GM23248 (cell line): ENCODE results near the gene DYNC2LI1.

Experiments
- EZH2 ChIP-seq: fragments of 200-600 bp; sonication (generic); IDR thresholded peaks from 2 replicates; pipeline ENCODE4 v1.6.1; 2018; ENCODE audit warnings: antibody characterized with exemption, mild to moderate bottlenecking; ENCODE audit not compliant: insufficient read depth, poor library complexity, severe bottlenecking
- EZH2phosphoT487 ChIP-seq: fragments of 200-600 bp; sonication (generic); IDR thresholded peaks from 2 replicates; pipeline ENCODE4 v1.6.1; 2018; ENCODE audit warnings: antibody characterized with exemption, moderate library complexity, mild to moderate bottlenecking, low read depth; ENCODE audit not compliant: insufficient read depth

GRCh38 chr2:43823751-43824150, 49.9 kb downstream of the DYNC2LI1 start:
- TF ChIP-seq EZH2 (no peak), EZH2phosphoT487 (no peak)
